Keratinocyte (primary cell): ENCODE results near the gene THOP1. TPM values are rescaled to one million over a fixed set of nuclear protein-coding genes. Genes with fewer than 3 reads are reported as not detected.

ENCODE experiments used
- DNase-seq: peaks from one replicate; pipeline ENCODE4 v3.0.0-alpha.2; 2011; ENCODE audit warnings: low read depth, missing footprints, low spot score
- FAIRE-seq: peaks from 2 replicates; lab custom pipeline; 2011; peaks lifted over from hg19 to GRCh38; lab: Jason Lieb, UNC
- H2AFZ ChIP-seq: 2 replicates; pipeline ENCODE4 v1.6.0; 2012; ENCODE audit warnings: low read length, control low read depth, inconsistent platforms; ENCODE audit not compliant: control insufficient read depth
- H3K27ac ChIP-seq: 2 replicates; pipeline ENCODE4 v1.5.1; 2011; ENCODE audit warnings: low read length; ENCODE audit not compliant: control insufficient read depth, insufficient read depth
- H3K27me3 ChIP-seq: 3 replicates; pipeline ENCODE4 v1.6.0; 2011; ENCODE audit warnings: low read length; ENCODE audit not compliant: control insufficient read depth, insufficient read depth; ENCODE audit errors: extremely low read depth
- H3K36me3 ChIP-seq, 2 experiments: 2 replicates in 1 of 2; 3 replicates in 1 of 2; pipeline ENCODE4 v1.5.1; 2011; ENCODE audit warnings: low read length in 2 of 2, mild to moderate bottlenecking in 1 of 2; ENCODE audit not compliant: control insufficient read depth in 2 of 2, insufficient read depth in 2 of 2; ENCODE audit errors: extremely low read depth in 1 of 2
- H3K4me1 ChIP-seq: 3 replicates; pipeline ENCODE4 v1.5.1; 2011; ENCODE audit warnings: low read length; ENCODE audit not compliant: control insufficient read depth, insufficient read depth; ENCODE audit errors: extremely low read depth
- H3K4me2 ChIP-seq: 3 replicates; pipeline ENCODE4 v1.6.0; 2011; ENCODE audit warnings: low read depth, low read length; ENCODE audit not compliant: control insufficient read depth, insufficient read depth; ENCODE audit errors: extremely low read depth
- H3K4me3 ChIP-seq, 3 experiments: fragments of 200-600 bp in 1 of 3; sonication (generic) in 1 of 3; 2 replicates in 2 of 3; 3 replicates in 1 of 3; pipeline ENCODE4 v1.5.1; 2011 to 2016; ENCODE audit warnings: low read length in 3 of 3, mild to moderate bottlenecking in 3 of 3, control low read depth in 2 of 3, inconsistent platforms in 1 of 3, low read depth in 1 of 3, mixed read lengths in 1 of 3, mixed run types in 1 of 3, moderate library complexity in 1 of 3; ENCODE audit not compliant: control insufficient read depth in 2 of 3, insufficient read depth in 2 of 3; ENCODE audit errors: extremely low read depth in 1 of 3
- H3K79me2 ChIP-seq: 2 replicates; pipeline ENCODE4 v1.6.0; 2012; ENCODE audit warnings: low read length; ENCODE audit not compliant: control insufficient read depth, insufficient read depth
- H3K9ac ChIP-seq: 3 replicates; pipeline ENCODE4 v1.6.0; 2011; ENCODE audit warnings: low read length; ENCODE audit not compliant: control insufficient read depth, insufficient read depth; ENCODE audit errors: extremely low read depth
- H3K9me1 ChIP-seq: 3 replicates; pipeline ENCODE4 v1.6.0; 2011; ENCODE audit warnings: low read length; ENCODE audit not compliant: control insufficient read depth, insufficient read depth; ENCODE audit errors: extremely low read depth
- H3K9me3 ChIP-seq: 2 replicates; pipeline ENCODE4 v1.5.1; 2012; ENCODE audit warnings: low read depth, low read length; ENCODE audit not compliant: control insufficient read depth
- H4K20me1 ChIP-seq: 3 replicates; pipeline ENCODE4 v1.6.0; 2011; ENCODE audit warnings: low read length; ENCODE audit not compliant: control insufficient read depth, insufficient read depth; ENCODE audit errors: extremely low read depth
- CTCF ChIP-seq, 3 experiments: IDR thresholded peaks in 1 of 3; conservative IDR thresholded peaks in 1 of 3; optimal IDR thresholded peaks in 1 of 3; 2 replicates in 2 of 3; 3 replicates in 1 of 3; pipeline versions ENCODE3 to v1.5.1; 2011; ENCODE audit warnings: low read length in 3 of 3, mild to moderate bottlenecking in 3 of 3, moderate library complexity in 2 of 3, control low read depth in 1 of 3, inconsistent platforms in 1 of 3; ENCODE audit not compliant: insufficient read depth in 2 of 3; ENCODE audit errors: extremely low read depth in 1 of 3
- EZH2 ChIP-seq: IDR thresholded peaks from one replicate; pipeline ENCODE4 v1.6.1; 2012; ENCODE audit warnings: inconsistent platforms, mild to moderate bottlenecking, low read length, moderate library complexity
- dilution Hi-C: fragments of 300-500 bp; cut with MboI; formaldehyde crosslinking; loops from one replicate; pipeline ENCODE4 v1.7.0; 2020; ENCODE audit warnings: low sequenced_read_pairs; ENCODE audit not compliant: extremely low pct_ligation_motif_present
- polyA plus RNA-seq, 5 experiments: library from polyadenylated mRNA; depleted of rRNA in 3 of 5; stranded (reverse) in 3 of 5; stranded (forward) in 1 of 5; unstranded in 1 of 5; fragments of >200 nt; gene quantifications; 1 replicate in 1 of 5; 2 replicates in 3 of 5; 3 replicates in 1 of 5; pipeline versions ENCODE4 v1.2.1 to v1.2.3, GENCODE V29; 2011 to 2012; ENCODE audit warnings: missing spikeins in 2 of 5, low read depth in 1 of 5, low replicate concordance in 1 of 5

THOP1 gene
- polyA plus RNA-seq, 1 donor (not counting 4 experiments of a cell fraction or from before 2014, with no cell fraction given) = 69.9 TPM

- no peak for DNase-seq
- Histone ChIP-seq H3K9ac (no peak overlapping the region), H3K4me1 (no peaks in the 10 kb centered on the region), H3K4me2 (no peak overlapping the region), H3K9me1 (no peaks in the 10 kb centered on the region), H3K27me3 (no peaks in the 10 kb centered on the region), H3K79me2 (peaks cover 88% of the 10 kb centered on the region), H2AFZ (no peak overlapping the region), H3K27ac (no peak overlapping the region), H3K4me3 (no peak overlapping the region), H3K9me3 (no peaks in the 10 kb centered on the region), H4K20me1 (peaks cover 36% of the 10 kb centered on the region), H3K36me3 (peaks cover 11 to 26% of the 10 kb centered on the region in 2 experiments)
- TF ChIP-seq EZH2 (no peak), CTCF (optimal IDR thresholded peaks at IDR 0.05 in 1 of 3, IDR thresholded peaks at IDR 0.05 in 1 of 3, conservative IDR thresholded peaks at IDR 0.05 in 1 of 3; ENCODE audit: extremely low read depth in 1 of 3, insufficient read depth in 2 of 3, low read length in 3 of 3) (no peak)
- FAIRE-seq = no peak
- dilution Hi-C loops = no loop called here
Observed at GRCh38 chr19:2775556-2776430, 9.5 kb upstream of the THOP1 start.

- peaks cover 13 to 27% of the 10 kb centered on the region in 2 experiments for H3K36me3 ChIP-seq
- TF ChIP-seq CTCF (optimal IDR thresholded peaks at IDR 0.05 in 1 of 3, IDR thresholded peaks at IDR 0.05 in 1 of 3, conservative IDR thresholded peaks at IDR 0.05 in 1 of 3; ENCODE audit: extremely low read depth in 1 of 3, insufficient read depth in 2 of 3, low read length in 3 of 3) = no peak
- TF ChIP-seq EZH2 = no peak
- no peaks in the 10 kb centered on the region for H3K27me3 ChIP-seq
- no peak for DNase-seq
- dilution Hi-C loops = no loop called here
- peaks cover 93% of the 10 kb centered on the region for H3K79me2 ChIP-seq
- no peak for FAIRE-seq
- no peaks in the 10 kb centered on the region for H3K9me3 ChIP-seq
- peaks cover 35% of the 10 kb centered on the region for H4K20me1 ChIP-seq
- peaks cover 12% of the 10 kb centered on the region for H3K4me1 ChIP-seq
- H3K4me2 ChIP-seq = no peak overlapping the region
- H3K9ac ChIP-seq = no peak overlapping the region
- peaks cover 5% of the 10 kb centered on the region for H3K9me1 ChIP-seq
- no peak overlapping the region for H3K27ac ChIP-seq
- no peak overlapping the region for H2AFZ ChIP-seq
- H3K4me3 ChIP-seq = no peak overlapping the region
Observed at GRCh38 chr19:2777952-2778683, 7.2 kb upstream of the THOP1 start.
